ENCODE data around the gene KCNS3.

KCNS3 gene

DNA sequence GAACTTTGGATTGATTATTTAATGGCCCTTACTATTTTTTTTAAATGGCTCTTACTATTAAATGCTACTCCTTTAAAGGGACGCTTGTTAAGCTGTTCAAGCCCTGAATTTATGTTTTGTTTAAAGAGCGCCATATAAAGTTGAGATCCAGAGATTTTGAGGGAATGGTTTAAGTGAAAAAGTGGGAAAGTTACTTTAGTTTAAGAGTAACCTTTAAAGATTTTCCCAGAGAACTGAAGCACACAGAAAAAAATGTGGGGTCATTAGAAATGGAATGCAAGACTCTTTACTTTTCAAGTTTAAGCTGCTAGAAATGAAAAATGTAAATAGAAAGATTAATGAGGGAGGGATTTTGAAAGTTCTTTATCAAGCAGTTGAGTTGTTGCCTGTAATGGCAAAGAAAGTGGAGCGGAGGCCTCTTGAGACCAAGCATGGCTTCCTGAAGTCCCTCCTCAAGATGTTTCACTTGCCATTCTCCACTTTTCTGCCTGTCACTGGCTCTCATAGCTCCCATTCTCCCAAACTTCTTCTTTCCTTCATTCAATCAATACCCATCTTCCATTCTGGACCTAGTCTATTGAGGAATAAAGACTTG lies 93.2 kb downstream of the KCNS3 start:
- TF ChIP-seq POLR2A (IDR thresholded peaks at IDR 0.05; ENCODE audit: low read length): no peak
- TF ChIP-seq GATA1 (IDR thresholded peaks at IDR 0.05; ENCODE audit: low read depth, low read length): no peak
- DNase-seq: no peak

- TF ChIP-seq GATA1 (IDR thresholded peaks at IDR 0.05; ENCODE audit: low read depth, low read length) (no peak), POLR2A (IDR thresholded peaks at IDR 0.05; ENCODE audit: low read length) (no peak)
- no peak for DNase-seq
Observed at GRCh38 chr2:17972991-17973390, 94.5 kb downstream of the KCNS3 start.

DNA sequence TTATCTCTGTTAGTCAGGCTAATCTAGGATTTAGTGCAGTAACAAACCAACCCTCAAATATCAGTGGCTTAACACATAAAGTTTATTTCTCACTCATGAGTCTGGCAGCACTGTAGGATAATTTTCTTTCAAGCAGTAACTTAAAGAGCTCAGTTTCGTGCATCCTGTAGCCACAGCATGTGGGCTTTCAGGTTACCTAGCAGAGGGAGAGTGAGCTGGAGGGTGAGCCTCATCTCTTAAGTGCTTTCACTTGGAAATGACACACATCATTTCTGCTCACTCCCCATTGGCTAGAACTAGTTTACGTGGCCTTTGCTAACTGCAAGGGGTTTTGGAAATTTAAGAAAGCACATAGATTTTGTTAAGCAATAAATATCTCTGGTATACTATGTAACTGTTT lies 96.9 kb downstream of the KCNS3 start:
- no peak for DNase-seq
- TF ChIP-seq GATA1 (IDR thresholded peaks at IDR 0.05; ENCODE audit: low read depth, low read length) (no peak), POLR2A (IDR thresholded peaks at IDR 0.05; ENCODE audit: low read length) (no peak)

- DNase-seq: no peak
- TF ChIP-seq POLR2A (IDR thresholded peaks at IDR 0.05; ENCODE audit: low read length) (no peak), GATA1 (IDR thresholded peaks at IDR 0.05; ENCODE audit: low read depth, low read length) (no peak)
Observed at GRCh38 chr2:17976871-17977746, 98.6 kb downstream of the KCNS3 start.

GRCh38 chr2:17979707-17980106 lies 101.2 kb downstream of the KCNS3 start:
- TF ChIP-seq POLR2A (IDR thresholded peaks at IDR 0.05; ENCODE audit: low read length) (no peak), GATA1 (IDR thresholded peaks at IDR 0.05; ENCODE audit: low read depth, low read length) (no peak)
- no peak for DNase-seq

- DNase-seq: no peak
- TF ChIP-seq GATA1 (IDR thresholded peaks at IDR 0.05; ENCODE audit: low read depth, low read length): no peak
- no peak for TF ChIP-seq POLR2A (IDR thresholded peaks at IDR 0.05; ENCODE audit: low read length)
Observed at GRCh38 chr2:17981936-17982335, 103.5 kb downstream of the KCNS3 start.
